GM21390 (cell line): ENCODE results near the gene SLC22A31.

ENCODE experiments used
- ATAC-seq: cut with Tn5 transposase; IDR thresholded peaks from one replicate; pipeline ENCODE4 v1.9.1; 2021; ENCODE audit not compliant: unreplicated experiment

The SLC22A31 gene

DNA sequence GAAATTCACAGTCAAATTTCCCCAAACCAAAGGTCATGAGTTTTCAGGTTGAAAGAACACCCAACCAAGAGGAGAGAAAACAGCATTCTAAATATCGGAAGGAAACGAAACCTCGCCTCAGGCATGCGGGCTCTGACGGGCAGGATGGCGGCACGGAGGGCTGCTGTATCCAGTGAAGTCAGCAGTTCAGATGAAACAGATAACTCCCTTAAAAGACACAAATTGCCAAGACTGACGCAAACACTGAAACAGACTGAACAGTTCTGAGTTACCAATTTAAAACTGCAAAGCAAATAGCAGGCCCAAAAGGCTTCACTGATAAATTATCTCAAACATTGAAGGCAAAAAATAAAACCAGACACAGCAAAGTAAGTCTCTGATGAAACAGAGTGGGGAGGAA is 49.4 kb downstream of the SLC22A31 start:
- no peak for ATAC-seq

DNA sequence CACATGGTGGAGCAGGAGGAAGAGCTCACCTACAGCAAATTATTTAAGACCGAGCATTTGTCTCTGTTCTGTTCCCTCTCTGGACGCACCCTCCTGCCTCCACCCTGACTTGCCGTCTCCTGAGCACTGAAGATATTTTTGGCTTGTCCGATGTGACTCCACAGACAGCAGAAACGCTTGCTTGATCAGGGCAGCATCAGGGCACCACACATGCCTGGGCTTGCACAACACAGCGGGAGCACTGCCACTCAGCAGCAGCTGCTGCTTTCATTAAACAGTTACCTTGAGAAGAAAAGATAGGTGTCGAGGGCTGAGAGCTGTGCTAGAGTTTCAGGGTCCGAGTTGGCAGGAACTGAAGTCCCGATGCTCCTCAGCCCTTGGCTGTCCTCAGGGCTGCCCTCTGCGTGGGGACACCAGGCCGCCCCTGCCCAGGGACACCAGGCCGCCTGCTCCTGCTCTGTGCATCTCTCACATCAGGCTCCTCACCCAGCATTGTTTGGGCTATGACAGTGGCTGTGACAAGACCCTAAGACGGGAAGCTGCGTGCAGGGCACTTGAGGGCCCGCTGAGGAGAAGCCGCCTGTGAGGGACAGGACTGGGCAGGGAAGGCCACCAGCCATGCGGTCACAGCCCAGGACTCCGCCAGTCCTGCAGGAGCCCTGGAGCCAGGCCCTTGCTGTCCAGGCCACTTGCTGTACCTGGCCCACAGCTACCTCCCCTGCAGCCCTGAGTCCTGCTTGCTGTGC is 50.1 kb downstream of the SLC22A31 start:
- no peak for ATAC-seq

- no peak for ATAC-seq
Observed at GRCh38 chr16:89149386-89149785, 51.0 kb downstream of the SLC22A31 start.

DNA sequence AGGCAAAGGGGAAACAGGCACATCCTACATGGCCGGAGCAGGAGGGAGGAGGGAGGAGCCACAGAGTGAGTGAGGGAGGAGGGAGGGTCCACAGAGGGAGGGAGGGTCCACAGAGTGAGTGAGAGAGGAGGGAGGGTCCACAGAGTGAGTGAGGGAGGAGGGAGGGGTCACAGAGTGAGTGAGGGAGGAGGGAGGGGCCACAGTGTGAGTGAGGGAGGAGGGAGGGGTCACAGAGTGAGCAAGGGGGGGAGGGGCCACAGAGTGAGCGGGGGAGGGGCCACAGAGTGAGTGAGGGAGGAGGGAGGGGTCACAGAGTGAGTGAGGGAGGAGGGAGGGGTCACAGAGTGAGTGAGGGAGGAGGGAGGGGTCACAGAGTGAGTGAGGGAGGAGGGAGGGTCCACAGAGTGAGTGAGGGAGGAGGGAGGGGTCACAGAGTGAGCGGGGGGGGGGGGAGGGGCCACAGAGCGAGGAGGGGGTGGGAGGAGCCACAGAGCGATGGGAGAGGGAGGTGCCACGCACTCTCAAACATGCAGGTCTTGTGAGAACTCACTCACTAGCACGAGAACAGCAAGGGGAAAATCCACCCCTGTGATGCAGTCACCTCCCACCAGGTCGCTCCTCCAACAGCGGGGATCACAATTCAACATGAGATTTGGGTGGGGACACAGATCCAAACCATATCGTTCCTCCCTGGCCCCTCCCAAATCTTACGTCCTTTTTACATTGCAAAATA is 53.1 kb downstream of the SLC22A31 start:
- no peak for ATAC-seq

- ATAC-seq = no peak
Observed at GRCh38 chr16:89146211-89147005, 53.9 kb downstream of the SLC22A31 start.
